SJCRH30 (cell line): ENCODE measurements around the gene CLEC3B. TPM values are rescaled to one million over a fixed set of nuclear protein-coding genes. Genes with fewer than 3 reads are reported as not detected.
A peak's percentile ranks its signal among the peaks of the same experiment; 100 is the strongest.
"Not testable (repeated sequence)": the region's sequence is repeated elsewhere in the genome, so short reads cannot be mapped to it uniquely, and the experiment has no call there.

Experiments used
- DNase-seq, 2 experiments: peaks; one replicate each; pipeline ENCODE4 v3.0.0-alpha.2; 2015 to 2020
- H3K27ac ChIP-seq: fragments of 250-450 bp; sonication (Bioruptor Pico); 2 replicates; pipeline ENCODE4 v1.5.1; 2020; ENCODE audit warnings: mild to moderate bottlenecking, moderate library complexity
- H3K27me3 ChIP-seq: fragments of 250-450 bp; sonication (Bioruptor Pico); 2 replicates; pipeline ENCODE4 v1.5.1; 2020; ENCODE audit warnings: mild to moderate bottlenecking, moderate library complexity
- H3K36me3 ChIP-seq: fragments of 250-450 bp; sonication (Bioruptor Pico); 2 replicates; pipeline ENCODE4 v1.5.1; 2020; ENCODE audit warnings: mild to moderate bottlenecking, moderate library complexity
- H3K4me1 ChIP-seq: fragments of 250-450 bp; sonication (Bioruptor Pico); 2 replicates; pipeline ENCODE4 v1.5.1; 2020; ENCODE audit warnings: mild to moderate bottlenecking, moderate library complexity
- H3K4me3 ChIP-seq: fragments of 250-450 bp; sonication (Bioruptor Pico); 2 replicates; pipeline ENCODE4 v1.5.1; 2020; ENCODE audit warnings: mild to moderate bottlenecking, moderate library complexity
- H3K9me3 ChIP-seq: fragments of 250-450 bp; sonication (Bioruptor Pico); replicated peaks from 2 replicates; pipeline ENCODE4 v1.5.1; 2020; ENCODE audit warnings: mild to moderate bottlenecking, moderate library complexity
- total RNA-seq: library from RNA; depleted of rRNA; stranded (reverse); fragments of >200 nt; shearing (Covaris generic); gene quantifications from 2 replicates; pipeline ENCODE4 v1.2.3, GENCODE V29; 2014

The CLEC3B gene
- total RNA-seq, 1 experiment from 2014 or later: not detected

DNA sequence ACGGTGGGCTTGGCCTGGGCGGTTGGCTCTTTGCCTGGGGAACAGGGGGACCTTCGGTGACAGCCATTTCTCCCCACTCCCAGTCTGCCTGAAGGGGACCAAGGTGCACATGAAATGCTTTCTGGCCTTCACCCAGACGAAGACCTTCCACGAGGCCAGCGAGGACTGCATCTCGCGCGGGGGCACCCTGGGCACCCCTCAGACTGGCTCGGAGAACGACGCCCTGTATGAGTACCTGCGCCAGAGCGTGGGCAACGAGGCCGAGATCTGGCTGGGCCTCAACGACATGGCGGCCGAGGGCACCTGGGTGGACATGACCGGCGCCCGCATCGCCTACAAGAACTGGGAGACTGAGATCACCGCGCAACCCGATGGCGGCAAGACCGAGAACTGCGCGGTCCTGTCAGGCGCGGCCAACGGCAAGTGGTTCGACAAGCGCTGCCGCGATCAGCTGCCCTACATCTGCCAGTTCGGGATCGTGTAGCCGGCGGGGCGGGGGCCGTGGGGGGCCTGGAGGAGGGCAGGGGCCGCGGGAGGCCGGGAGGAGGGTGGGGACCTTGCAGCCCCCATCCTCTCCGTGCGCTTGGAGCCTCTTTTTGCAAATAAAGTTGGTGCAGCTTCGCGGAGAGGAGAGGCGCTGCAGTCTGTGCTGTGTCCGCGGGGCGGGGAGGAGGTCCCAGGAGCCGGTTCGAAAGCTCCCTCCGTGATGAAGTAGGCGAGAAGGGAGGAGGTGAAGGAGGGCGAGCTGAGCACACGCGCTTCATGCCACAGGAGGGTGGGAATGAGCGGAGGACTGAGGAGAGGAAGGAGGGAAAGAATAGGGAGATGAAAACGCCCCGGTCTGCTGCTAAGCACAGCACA is 9.6 kb downstream of the CLEC3B start:
- H3K36me3 ChIP-seq: no peaks in the 10 kb centered on the region
- H3K4me3 ChIP-seq: no peak overlapping the region
- DNase-seq: no peak
- H3K9me3 ChIP-seq: no peaks in the 10 kb centered on the region
- H3K27me3 ChIP-seq: no peaks in the 10 kb centered on the region; the same call in 1 of the 2 replicates
- no peak overlapping the region for H3K27ac ChIP-seq
- 0 out of 2 replicates have a peak, but pooled peaks cover 2% of the 10 kb centered on the region for H3K4me1 ChIP-seq

DNA sequence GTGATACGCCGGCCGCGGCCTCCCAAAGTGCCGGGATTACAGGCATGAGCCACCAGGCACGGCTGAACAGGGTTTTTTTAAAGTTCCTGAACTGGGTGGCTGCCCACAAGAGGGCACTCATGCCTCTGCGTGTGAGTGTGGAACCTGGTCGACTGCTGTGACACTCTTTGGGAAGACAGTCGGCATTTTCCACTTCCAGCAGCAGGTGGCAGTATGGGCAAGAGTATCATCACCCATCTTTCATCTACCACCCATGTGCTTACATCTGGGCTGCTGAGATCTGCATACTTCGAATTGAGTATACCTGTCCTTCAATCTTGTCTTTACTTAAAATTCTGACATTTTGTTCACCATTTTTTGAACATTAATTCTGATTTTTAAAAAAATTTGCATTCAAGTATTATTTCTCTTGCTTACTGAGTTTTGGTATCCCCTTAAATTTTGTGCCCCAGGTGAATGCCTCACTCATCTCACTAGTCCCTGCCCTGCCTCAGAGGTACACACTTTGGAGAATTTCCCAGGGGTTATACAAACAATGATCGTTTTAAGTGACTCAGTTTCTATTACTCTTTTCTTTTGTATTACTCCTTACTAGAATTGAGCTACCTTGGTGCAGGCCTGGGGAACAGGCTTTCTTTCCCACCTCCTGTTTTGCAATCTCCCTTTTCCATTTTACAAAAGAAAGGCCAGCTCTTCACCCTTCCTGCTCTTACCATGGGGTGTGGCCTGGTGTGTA is 11.8 kb downstream of the CLEC3B start:
- Histone ChIP-seq H3K27ac (no peak overlapping the region), H3K4me3 (peak overlapping the region; percentile 34), H3K4me1 (0 out of 2 replicates have a peak, but pooled peaks cover 2% of the 10 kb centered on the region), H3K27me3 (no peaks in the 10 kb centered on the region; the same call in 1 of the 2 replicates), H3K36me3 (no peaks in the 10 kb centered on the region), H3K9me3 (no peaks in the 10 kb centered on the region)
- DNase-seq: peak; percentile 87 to 96

DNA sequence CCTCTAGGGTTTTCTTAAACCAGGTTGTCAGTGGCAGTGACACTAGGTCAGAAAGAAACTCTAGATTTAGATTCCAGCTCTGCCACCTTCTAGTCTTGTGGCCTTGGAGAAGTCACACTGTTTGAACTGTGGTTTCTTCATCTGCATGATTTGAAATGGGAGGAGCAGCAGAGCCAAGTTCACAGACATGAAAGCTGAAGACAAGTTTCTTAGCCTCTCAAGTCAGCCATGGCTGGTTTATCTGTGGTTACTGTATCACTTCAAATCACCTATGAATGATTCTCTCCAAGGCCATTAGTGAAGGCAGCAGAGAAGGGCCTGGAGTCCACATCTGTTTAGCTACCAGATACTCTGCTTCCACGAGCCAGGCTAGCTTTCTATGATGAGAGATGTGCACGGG is 15.6 kb downstream of the CLEC3B start:
- H3K9me3 ChIP-seq: no peaks in the 10 kb centered on the region
- no peak for DNase-seq
- H3K4me3 ChIP-seq: no peak overlapping the region
- H3K36me3 ChIP-seq: no peaks in the 10 kb centered on the region
- no peak overlapping the region for H3K27ac ChIP-seq
- H3K27me3 ChIP-seq: no peaks in the 10 kb centered on the region; the same call in 1 of the 2 replicates
- peaks cover 6% of the 10 kb centered on the region for H3K4me1 ChIP-seq

DNA sequence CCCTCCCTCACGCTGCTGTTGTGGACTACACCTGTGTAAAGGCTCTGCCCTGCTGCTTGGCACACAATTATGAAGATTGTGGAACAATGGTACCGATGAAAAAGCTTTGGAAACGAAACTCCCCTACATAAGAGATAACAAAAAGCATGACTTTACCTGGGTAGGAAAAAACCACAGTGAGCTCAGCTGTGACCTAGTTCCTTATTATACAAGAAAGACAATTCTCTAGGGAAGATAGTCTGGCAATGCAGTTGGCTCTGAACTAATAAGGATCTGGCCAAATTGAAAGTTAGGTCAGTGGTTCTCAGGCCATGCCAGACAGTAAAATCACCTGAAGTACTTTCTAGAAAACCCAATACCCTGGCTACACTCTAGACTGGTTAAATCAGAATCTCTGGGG is 16.1 kb downstream of the CLEC3B start:
- Histone ChIP-seq H3K27me3 (no peaks in the 10 kb centered on the region; the same call in 1 of the 2 replicates), H3K27ac (no peak overlapping the region), H3K9me3 (no peaks in the 10 kb centered on the region), H3K4me3 (no peak overlapping the region), H3K4me1 (peaks cover 6% of the 10 kb centered on the region), H3K36me3 (no peaks in the 10 kb centered on the region)
- no peak for DNase-seq

DNA sequence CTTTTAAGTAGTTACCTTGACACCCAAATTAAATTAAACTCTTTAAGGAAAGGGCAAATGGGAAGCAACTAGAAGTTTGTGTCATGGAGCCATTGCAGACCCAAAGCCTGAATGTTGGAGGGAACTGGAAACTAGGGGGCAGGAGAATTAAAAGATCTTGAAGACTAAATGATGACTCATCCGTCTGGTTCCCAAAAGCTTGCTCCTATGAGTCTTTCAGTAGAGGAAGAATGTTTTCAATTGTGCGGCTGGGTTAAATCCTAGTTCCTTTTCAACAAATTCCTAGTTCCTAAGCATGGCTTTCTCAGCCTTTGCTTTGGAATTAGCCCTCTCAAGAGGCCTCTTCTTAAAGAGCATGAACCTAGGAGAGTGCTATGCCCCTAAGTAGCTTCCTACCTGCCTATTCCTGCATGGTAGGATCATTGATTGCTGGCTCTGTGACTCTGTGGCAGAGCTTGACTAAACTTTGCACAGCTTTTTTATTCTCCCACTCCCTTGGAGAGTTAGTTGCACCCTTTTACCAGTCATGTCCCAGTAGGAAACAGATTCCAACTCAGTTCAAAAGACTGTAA is 17.7 kb downstream of the CLEC3B start:
- DNase-seq: peak in 1 of 2 experiments; percentile 25
- H3K9me3 ChIP-seq: no peaks in the 10 kb centered on the region
- no peak overlapping the region for H3K4me3 ChIP-seq
- no peaks in the 10 kb centered on the region; the same call in 1 of the 2 replicates for H3K27me3 ChIP-seq
- H3K27ac ChIP-seq: no peak overlapping the region
- no peaks in the 10 kb centered on the region for H3K36me3 ChIP-seq
- H3K4me1 ChIP-seq: peaks cover 6% of the 10 kb centered on the region

DNA sequence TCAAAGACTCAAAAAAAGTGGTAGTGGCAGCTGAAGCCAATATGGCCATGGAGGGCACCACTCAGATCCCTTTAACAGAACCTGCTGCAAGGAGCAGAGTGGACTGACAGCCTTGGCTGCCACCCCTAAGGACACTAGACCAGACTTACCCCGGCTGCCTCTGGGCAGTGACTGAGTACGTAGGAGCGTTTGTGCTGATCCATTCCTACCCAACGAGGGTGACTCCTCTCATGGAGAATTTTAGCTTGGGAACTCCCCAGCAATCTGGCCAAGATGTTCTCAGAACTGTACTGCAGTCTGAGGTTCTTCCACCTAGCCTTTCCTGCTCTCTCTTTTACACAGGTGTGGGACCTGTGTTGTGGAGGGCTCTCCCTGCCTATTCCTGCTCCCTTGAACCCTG is 22.1 kb downstream of the CLEC3B start:
- Histone ChIP-seq H3K27me3 (no peaks in the 10 kb centered on the region), H3K9me3 (no peaks in the 10 kb centered on the region; the same call in 1 of the 2 replicates), H3K4me1 (peaks cover 4% of the 10 kb centered on the region), H3K36me3 (no peaks in the 10 kb centered on the region), H3K4me3 (no peak overlapping the region), H3K27ac (no peak overlapping the region)
- no peak for DNase-seq

DNA sequence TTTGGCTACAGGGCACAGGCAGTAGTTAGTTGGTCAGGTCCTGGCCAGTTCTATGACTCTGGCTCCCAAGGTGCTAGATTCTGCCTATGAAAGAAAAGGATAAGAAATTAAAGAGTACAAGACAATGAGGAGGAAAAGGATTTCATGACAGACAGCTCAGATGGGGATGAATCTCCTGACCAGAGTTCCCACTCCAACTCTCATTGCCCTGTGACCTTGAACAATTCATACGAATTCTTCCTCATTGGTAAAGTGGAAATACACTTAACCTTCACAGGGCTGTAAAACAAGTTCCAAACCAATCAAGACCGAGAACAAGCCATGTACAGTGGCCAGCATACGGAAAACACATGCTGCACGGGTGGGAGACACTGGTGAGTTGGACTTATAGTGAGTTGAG is 23.7 kb downstream of the CLEC3B start:
- H3K36me3 ChIP-seq: no peaks in the 10 kb centered on the region
- H3K27ac ChIP-seq: no peak overlapping the region
- no peak overlapping the region for H3K4me3 ChIP-seq
- H3K9me3 ChIP-seq: no peaks in the 10 kb centered on the region; the same call in 1 of the 2 replicates
- no peak for DNase-seq
- H3K27me3 ChIP-seq: no peaks in the 10 kb centered on the region
- peaks cover 13% of the 10 kb centered on the region for H3K4me1 ChIP-seq

DNA sequence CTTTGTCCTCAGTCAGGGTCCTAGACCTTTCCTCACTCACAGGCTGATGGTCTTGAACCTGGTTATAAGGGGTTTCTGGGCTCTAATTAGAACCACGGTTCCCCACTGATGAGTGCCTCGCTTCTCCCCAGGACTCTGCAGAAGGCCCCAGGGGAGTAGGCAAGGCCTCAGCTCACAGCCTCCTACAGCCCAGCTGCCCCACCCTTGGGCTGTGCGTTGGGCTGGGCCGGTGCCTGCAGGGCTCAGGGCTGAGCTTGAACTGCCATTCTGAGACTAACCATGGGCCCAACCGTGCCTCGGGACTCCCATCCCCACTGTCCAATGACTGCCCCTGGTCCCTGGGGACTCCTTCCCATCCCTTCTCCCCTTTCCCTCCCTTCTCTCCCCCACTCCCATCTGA is 25.6 kb downstream of the CLEC3B start:
- Histone ChIP-seq H3K4me1 (peaks cover 25% of the 10 kb centered on the region), H3K9me3 (no peaks in the 10 kb centered on the region; the same call in 1 of the 2 replicates), H3K4me3 (no peak overlapping the region), H3K27ac (no peak overlapping the region), H3K36me3 (no peaks in the 10 kb centered on the region), H3K27me3 (no peaks in the 10 kb centered on the region)
- no peak for DNase-seq

DNA sequence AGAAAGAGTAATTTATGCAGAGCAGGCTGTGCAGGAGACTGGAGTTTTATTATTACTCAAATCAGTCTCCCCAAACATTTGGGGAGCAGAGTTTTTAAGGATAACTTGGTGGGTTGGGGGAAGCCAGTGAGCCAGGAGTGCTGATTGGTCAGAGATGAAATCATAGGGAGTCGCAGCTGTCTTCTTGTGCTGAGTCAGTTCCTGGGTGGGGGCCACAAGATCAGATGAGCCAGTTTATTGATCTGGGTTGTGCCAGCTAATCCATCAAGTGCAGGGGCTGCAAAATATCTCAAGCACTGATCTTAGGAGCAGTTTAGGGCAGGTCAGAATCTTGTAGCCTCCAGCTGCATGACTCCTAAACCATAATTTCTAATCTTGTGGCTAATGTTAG is 27.7 kb downstream of the CLEC3B start:
- H3K4me1 ChIP-seq: peaks cover 25% of the 10 kb centered on the region
- H3K4me3 ChIP-seq, H3K9me3 ChIP-seq, DNase-seq, H3K27me3 ChIP-seq, H3K36me3 ChIP-seq: not testable (repeated sequence)
- H3K27ac ChIP-seq: peak overlapping the region; percentile 64

DNA sequence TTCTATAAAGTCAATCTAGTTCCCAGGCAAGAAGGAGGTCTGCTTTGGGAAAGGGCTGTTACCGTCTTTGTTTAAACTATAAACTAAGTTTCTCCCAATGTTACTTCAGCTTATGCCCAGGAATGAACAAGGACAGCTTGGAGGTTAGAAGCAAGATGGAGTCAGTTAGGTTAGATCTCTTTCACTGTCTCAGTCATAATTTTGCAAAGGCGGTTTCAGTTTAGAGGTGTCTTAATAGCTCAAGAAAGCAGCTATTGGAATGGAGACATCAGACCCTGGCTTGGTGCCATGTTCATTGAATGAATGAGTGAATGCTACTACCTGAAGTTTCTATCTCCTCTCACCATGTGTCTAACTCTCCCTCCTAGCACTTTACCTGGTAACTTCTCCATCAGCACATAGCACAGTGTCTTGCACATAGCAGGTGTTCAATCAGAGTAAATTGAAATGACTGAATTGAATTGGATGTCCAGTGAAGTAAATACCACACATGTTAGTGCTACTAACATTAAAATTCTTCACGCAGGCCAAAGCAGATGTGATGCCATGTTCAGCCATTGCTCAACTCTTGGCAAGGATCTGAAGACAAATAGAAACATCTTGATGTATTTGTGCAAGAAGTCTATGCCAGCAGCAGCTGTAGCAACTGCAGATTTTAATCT is 28.2 kb downstream of the CLEC3B start:
- Histone ChIP-seq H3K27ac (peak overlapping the region; percentile 64), H3K4me3 (no peak overlapping the region)
- no peak for DNase-seq

DNA sequence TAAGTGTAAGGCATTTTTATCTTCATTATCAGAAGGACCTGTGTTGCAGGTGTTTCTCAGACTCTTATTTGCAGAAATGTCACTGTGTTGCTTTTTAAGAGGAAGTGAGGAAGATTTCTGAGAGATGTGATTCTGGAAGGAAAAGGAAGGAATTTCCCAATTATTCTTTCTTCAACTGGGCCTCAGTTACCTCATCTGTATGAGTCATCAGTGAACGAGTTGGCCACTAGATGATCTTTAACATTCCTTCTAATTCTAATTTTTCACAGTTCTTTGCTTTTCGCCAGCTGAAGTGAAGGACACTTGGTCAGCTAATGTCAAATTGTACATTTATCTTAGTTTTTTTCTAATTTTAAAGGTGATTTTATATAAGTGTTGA is 28.9 kb downstream of the CLEC3B start:
- Histone ChIP-seq H3K27me3 (no peaks in the 10 kb centered on the region), H3K4me1 (peaks cover 25% of the 10 kb centered on the region), H3K36me3 (no peaks in the 10 kb centered on the region), H3K9me3 (no peaks in the 10 kb centered on the region; the same call in 1 of the 2 replicates), H3K4me3 (peak overlapping the region; percentile 6; the same call in 1 of the 2 replicates), H3K27ac (peak overlapping the region; percentile 64)
- DNase-seq: peak in 1 of 2 experiments; percentile 17

More for the DNA sequence above, 28.2 kb downstream of the CLEC3B start:
- H3K9me3 ChIP-seq: no peaks in the 10 kb centered on the region; the same call in 1 of the 2 replicates
- no peaks in the 10 kb centered on the region for H3K36me3 ChIP-seq
- H3K27me3 ChIP-seq: no peaks in the 10 kb centered on the region
- peaks cover 25% of the 10 kb centered on the region for H3K4me1 ChIP-seq

DNA sequence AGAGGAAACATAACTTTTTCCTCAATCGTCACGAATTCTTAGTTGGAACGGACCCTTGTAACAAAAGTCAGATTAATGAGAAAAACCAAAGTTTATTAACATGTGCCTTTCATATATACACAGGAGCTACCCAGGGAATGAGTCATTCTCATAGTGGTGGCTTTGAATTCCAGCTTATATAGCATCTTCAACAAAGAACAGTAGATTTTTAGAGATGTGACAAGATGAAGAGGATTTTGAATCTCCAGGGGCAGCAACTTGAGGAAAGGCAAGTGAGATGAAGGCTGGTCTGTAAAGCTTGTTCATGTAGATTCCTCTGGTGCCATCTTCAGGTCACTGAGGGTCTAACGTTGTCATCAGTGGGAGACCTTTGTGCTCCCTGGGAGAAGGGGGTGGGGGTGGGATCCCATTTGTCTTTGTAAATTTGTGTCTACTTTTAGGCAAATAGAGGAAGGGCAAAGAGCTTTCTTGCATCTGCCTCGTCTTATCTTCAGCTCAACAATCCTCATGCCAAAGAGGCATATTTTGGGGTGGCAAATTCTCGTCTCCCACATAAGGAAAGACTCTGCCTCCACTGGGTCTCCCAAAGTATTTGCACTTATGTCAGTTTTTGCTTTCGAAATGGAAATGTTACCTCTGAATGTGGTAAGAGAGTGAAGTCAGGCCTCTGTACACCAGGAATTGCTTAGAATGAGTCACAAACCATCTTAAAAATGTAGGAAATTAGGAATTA is 29.5 kb downstream of the CLEC3B start:
- Histone ChIP-seq H3K27me3 (no peaks in the 10 kb centered on the region), H3K27ac (peak overlapping the region; percentile 64), H3K4me1 (peaks cover 25% of the 10 kb centered on the region), H3K36me3 (no peaks in the 10 kb centered on the region), H3K9me3 (no peaks in the 10 kb centered on the region), H3K4me3 (peak overlapping the region; percentile 6; the same call in 1 of the 2 replicates)
- peak; percentile 39 to 62 for DNase-seq

DNA sequence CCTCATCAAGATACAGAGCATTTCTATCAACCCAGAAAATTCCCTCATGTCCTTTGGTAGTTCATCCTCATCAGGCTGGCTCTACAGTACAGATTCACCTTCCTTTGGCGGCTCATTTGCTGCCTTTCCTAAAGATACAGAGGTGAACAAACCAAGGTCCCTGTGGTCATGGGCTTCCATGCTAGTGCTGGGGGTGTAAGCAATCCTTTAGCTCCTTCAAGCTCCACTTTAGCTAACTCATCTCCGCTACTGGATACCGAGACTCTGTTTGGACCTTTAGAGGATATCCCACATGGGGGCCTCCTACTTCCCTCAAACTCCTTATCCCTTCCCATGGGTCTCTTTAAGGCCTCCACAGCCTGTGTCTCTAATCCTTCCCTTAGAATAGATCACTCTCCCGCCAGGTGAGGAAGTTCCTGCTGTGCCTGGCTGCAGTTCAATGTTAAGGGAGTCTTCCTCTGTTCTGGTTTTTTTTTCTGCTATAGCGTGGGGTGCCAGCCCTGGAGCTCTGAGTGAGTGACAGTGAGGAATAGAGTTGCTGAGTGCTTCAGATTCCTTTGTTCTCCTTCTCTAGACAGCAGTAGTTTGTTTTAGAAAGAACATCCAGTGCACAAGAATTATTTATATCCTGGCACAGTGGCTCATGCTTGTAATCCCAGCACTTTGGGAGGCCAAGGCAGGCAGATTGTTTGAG is 30.7 kb downstream of the CLEC3B start:
- H3K27me3 ChIP-seq: no peaks in the 10 kb centered on the region
- no peak overlapping the region for H3K27ac ChIP-seq
- H3K9me3 ChIP-seq: no peaks in the 10 kb centered on the region
- H3K4me1 ChIP-seq: peaks cover 25% of the 10 kb centered on the region
- no peak for DNase-seq
- no peak overlapping the region for H3K4me3 ChIP-seq
- H3K36me3 ChIP-seq: no peaks in the 10 kb centered on the region
